ENCODE data around the gene WASHC4.
"Not testable (repeated sequence)": the region's sequence is repeated elsewhere in the genome, so short reads cannot be mapped to it uniquely, and the experiment has no call there.

WASHC4 gene

GRCh38 chr12:105170139-105170538, 62.6 kb downstream of the WASHC4 start:
- no peak for DNase-seq

- no peak for DNase-seq
Measured at GRCh38 chr12:105171691-105172436, 64.3 kb downstream of the WASHC4 start.

- DNase-seq: no peak
Measured at GRCh38 chr12:105175397-105175990, 68.0 kb downstream of the WASHC4 start.

GRCh38 chr12:105177208-105177607, 69.7 kb downstream of the WASHC4 start:
- no peak for DNase-seq

- not testable (repeated sequence) for DNase-seq
Measured at GRCh38 chr12:105179114-105179513, 71.6 kb downstream of the WASHC4 start.

- DNase-seq: not testable (repeated sequence)
Measured at GRCh38 chr12:105183406-105183805, 75.9 kb downstream of the WASHC4 start.

GRCh38 chr12:105183976-105184375, 76.4 kb downstream of the WASHC4 start:
- not testable (repeated sequence) for DNase-seq

GRCh38 chr12:105189293-105189692, 81.8 kb downstream of the WASHC4 start:
- no peak for DNase-seq

GRCh38 chr12:105190530-105190929, 83.0 kb downstream of the WASHC4 start:
- DNase-seq: no peak

- no peak for DNase-seq
Measured at GRCh38 chr12:105192624-105193225, 85.2 kb downstream of the WASHC4 start.

GRCh38 chr12:105194947-105195346, 87.4 kb downstream of the WASHC4 start:
- DNase-seq: no peak

GRCh38 chr12:105196090-105196489, 88.6 kb downstream of the WASHC4 start:
- no peak for DNase-seq

GRCh38 chr12:105198961-105199360, 91.4 kb downstream of the WASHC4 start:
- no peak for DNase-seq

- DNase-seq: no peak
Measured at GRCh38 chr12:105200385-105200784, 92.9 kb downstream of the WASHC4 start.

GRCh38 chr12:105201299-105201698, 93.8 kb downstream of the WASHC4 start:
- no peak for DNase-seq

GRCh38 chr12:105202202-105202601, 94.7 kb downstream of the WASHC4 start:
- DNase-seq: no peak

GRCh38 chr12:105204127-105204526, 96.6 kb downstream of the WASHC4 start:
- no peak for DNase-seq

- DNase-seq: no peak
Measured at GRCh38 chr12:105204916-105205315, 97.4 kb downstream of the WASHC4 start.

- DNase-seq: no peak
Measured at GRCh38 chr12:105205322-105206048, 98.0 kb downstream of the WASHC4 start.

- no peak for DNase-seq
Measured at GRCh38 chr12:105206686-105207374, 99.3 kb downstream of the WASHC4 start.

- no peak for DNase-seq
Measured at GRCh38 chr12:105209091-105209490, 101.6 kb downstream of the WASHC4 start.

- no peak for DNase-seq
Measured at GRCh38 chr12:105212438-105212837, 104.9 kb downstream of the WASHC4 start.

GRCh38 chr12:105214148-105214547, 106.6 kb downstream of the WASHC4 start:
- DNase-seq: no peak

Measured in femur (tissue), 1 donor.